H1 (cell line): ENCODE measurements around the gene SPPL2B.

ENCODE experiments used
- BACH1 ChIP-seq: IDR thresholded peaks from 2 replicates; pipeline ENCODE4 v1.6.1; 2012; ENCODE audit warnings: low read length, improper control_type of control experiment
- BRCA1 ChIP-seq: IDR thresholded peaks from 2 replicates; pipeline ENCODE4 v1.6.1; 2012; ENCODE audit warnings: low read depth, low read length, improper control_type of control experiment
- JUN ChIP-seq: IDR thresholded peaks from 2 replicates; pipeline ENCODE4 v1.6.1; 2011; ENCODE audit warnings: low read depth, mild to moderate bottlenecking, improper control_type of control experiment, low read length
- POLR2AphosphoS5 ChIP-seq: IDR thresholded peaks from 2 replicates; pipeline ENCODE4 v1.6.1; 2011; ENCODE audit warnings: low read depth, low read length
- RBBP5 ChIP-seq: IDR thresholded peaks from 2 replicates; pipeline ENCODE4 v1.7.1; 2012; ENCODE audit warnings: low read depth, mild to moderate bottlenecking, inconsistent platforms, low read length, moderate library complexity, borderline replicate concordance
- RFX5 ChIP-seq: IDR thresholded peaks from 2 replicates; pipeline ENCODE4 v1.6.1; 2011; ENCODE audit warnings: low read depth, low read length, improper control_type of control experiment, borderline replicate concordance
- SIN3A ChIP-seq, 2 experiments: IDR thresholded peaks in 1 of 2; conservative IDR thresholded peaks in 1 of 2; 2 replicates each; pipeline ENCODE4 v1.6.1; 2011 to 2012; ENCODE audit warnings: low read length in 2 of 2, improper control_type of control experiment in 1 of 2, low read depth in 1 of 2, mild to moderate bottlenecking in 1 of 2
- SP4 ChIP-seq: IDR thresholded peaks from 2 replicates; pipeline ENCODE4 v1.6.1; 2012; ENCODE audit warnings: low read length, inconsistent platforms
- TF ChIP-seq, protein P1 (sequence below), 3 experiments: IDR thresholded peaks; 1 replicate in 2 of 3; 2 replicates in 1 of 3; pipeline versions ENCODE4 v1.5.1 to v1.6.1; 2011; ENCODE audit warnings: low read length in 3 of 3, mild to moderate bottlenecking in 3 of 3, inconsistent platforms in 2 of 3, low read depth in 1 of 3, moderate library complexity in 1 of 3; ENCODE audit not compliant: insufficient read depth in 1 of 3; ENCODE audit errors: control extremely low read depth in 1 of 3
- TF ChIP-seq, protein P2 (sequence below): IDR thresholded peaks from 2 replicates; pipeline ENCODE4 v1.6.1; 2012; ENCODE audit warnings: low read length, inconsistent platforms

DNA sequence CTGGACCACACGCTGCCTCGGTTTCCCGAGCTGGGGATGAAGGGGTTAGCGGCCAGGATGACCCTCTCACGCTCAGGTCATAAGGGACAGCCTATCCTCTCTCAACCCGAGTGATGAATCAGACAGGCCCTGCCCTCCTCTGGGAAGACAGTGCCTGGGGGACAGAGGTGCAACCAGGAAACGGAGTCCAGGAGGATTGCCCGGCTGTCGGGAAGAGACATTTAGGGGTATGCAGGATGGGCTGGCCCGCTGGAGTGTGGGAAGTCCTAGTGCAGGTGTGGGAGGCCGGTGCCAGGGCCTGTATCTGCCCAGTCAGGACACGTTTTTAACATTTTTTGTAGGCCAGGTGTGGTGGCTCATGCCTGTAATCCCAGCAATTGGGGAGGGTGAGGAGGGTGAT, 8.4 kb upstream of the SPPL2B start:
- TF ChIP-seq, protein P1, sequence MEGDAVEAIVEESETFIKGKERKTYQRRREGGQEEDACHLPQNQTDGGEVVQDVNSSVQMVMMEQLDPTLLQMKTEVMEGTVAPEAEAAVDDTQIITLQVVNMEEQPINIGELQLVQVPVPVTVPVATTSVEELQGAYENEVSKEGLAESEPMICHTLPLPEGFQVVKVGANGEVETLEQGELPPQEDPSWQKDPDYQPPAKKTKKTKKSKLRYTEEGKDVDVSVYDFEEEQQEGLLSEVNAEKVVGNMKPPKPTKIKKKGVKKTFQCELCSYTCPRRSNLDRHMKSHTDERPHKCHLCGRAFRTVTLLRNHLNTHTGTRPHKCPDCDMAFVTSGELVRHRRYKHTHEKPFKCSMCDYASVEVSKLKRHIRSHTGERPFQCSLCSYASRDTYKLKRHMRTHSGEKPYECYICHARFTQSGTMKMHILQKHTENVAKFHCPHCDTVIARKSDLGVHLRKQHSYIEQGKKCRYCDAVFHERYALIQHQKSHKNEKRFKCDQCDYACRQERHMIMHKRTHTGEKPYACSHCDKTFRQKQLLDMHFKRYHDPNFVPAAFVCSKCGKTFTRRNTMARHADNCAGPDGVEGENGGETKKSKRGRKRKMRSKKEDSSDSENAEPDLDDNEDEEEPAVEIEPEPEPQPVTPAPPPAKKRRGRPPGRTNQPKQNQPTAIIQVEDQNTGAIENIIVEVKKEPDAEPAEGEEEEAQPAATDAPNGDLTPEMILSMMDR (IDR thresholded peaks at IDR 0.05; ENCODE audit: control extremely low read depth in 1 of 3, insufficient read depth in 1 of 3, low read depth in 1 of 3, low read length in 3 of 3): no peak
- no peak for TF ChIP-seq RFX5
- no peak for TF ChIP-seq SIN3A (conservative IDR thresholded peaks at IDR 0.05 in 1 of 2, IDR thresholded peaks at IDR 0.05 in 1 of 2; ENCODE audit: low read depth in 1 of 2, low read length in 2 of 2)
- no peak for TF ChIP-seq BRCA1
- TF ChIP-seq JUN: no peak
- no peak for TF ChIP-seq SP4
- TF ChIP-seq POLR2AphosphoS5: no peak
- no peak for TF ChIP-seq RBBP5
- TF ChIP-seq, protein P2, sequence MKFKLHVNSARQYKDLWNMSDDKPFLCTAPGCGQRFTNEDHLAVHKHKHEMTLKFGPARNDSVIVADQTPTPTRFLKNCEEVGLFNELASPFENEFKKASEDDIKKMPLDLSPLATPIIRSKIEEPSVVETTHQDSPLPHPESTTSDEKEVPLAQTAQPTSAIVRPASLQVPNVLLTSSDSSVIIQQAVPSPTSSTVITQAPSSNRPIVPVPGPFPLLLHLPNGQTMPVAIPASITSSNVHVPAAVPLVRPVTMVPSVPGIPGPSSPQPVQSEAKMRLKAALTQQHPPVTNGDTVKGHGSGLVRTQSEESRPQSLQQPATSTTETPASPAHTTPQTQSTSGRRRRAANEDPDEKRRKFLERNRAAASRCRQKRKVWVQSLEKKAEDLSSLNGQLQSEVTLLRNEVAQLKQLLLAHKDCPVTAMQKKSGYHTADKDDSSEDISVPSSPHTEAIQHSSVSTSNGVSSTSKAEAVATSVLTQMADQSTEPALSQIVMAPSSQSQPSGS: no peak
- TF ChIP-seq BACH1: no peak
